Skeletal muscle satellite cell (primary cell): ENCODE data around the gene COL8A1.

Experiments used
- H3K27me3 ChIP-seq: 2 replicates; pipeline ENCODE4 v1.7.0; 2013; ENCODE audit warnings: low read length; ENCODE audit not compliant: control insufficient read depth, insufficient read depth
- H3K36me3 ChIP-seq: 2 replicates; pipeline ENCODE4 v1.7.0; 2013; ENCODE audit warnings: mild to moderate bottlenecking, control low read depth, low read length; ENCODE audit not compliant: insufficient read depth
- H3K4me1 ChIP-seq: 2 replicates; pipeline ENCODE4 v1.7.0; 2013; ENCODE audit warnings: low read length; ENCODE audit not compliant: control insufficient read depth, insufficient read depth
- H3K4me2 ChIP-seq: 2 replicates; pipeline ENCODE4 v1.7.0; 2013; ENCODE audit warnings: mild to moderate bottlenecking, low read length
- H3K4me3 ChIP-seq: 2 replicates; pipeline ENCODE4 v1.7.0; 2013; ENCODE audit warnings: low read length
- H3K9ac ChIP-seq: 2 replicates; pipeline ENCODE4 v1.7.0; 2013; ENCODE audit warnings: mild to moderate bottlenecking, low read depth, low read length, moderate library complexity
- H3K9me3 ChIP-seq: replicated peaks from 2 replicates; pipeline ENCODE4 v1.7.0; 2013; ENCODE audit warnings: mild to moderate bottlenecking, control low read depth, low read length

COL8A1 gene

GRCh38 chr3:99777708-99778107 lies 139.3 kb downstream of the COL8A1 start:
- no peak overlapping the region for H3K4me3 ChIP-seq
- H3K36me3 ChIP-seq, result peaks cover 28% of the 10 kb centered on the region
- H3K27me3 ChIP-seq, result no peaks in the 10 kb centered on the region
- H3K4me1 ChIP-seq, result peaks cover 65% of the 10 kb centered on the region
- no peak overlapping the region for H3K9ac ChIP-seq
- no peak overlapping the region for H3K4me2 ChIP-seq
- no peaks in the 10 kb centered on the region for H3K9me3 ChIP-seq

- H3K9me3 ChIP-seq, result no peaks in the 10 kb centered on the region
- H3K4me2 ChIP-seq, result no peak overlapping the region
- H3K4me1 ChIP-seq, result peaks cover 72% of the 10 kb centered on the region
- no peak overlapping the region for H3K4me3 ChIP-seq
- H3K36me3 ChIP-seq, result peaks cover 41% of the 10 kb centered on the region
- no peaks in the 10 kb centered on the region for H3K27me3 ChIP-seq
- H3K9ac ChIP-seq, result peak overlapping the region; percentile 5
Measured at GRCh38 chr3:99780749-99781148, 142.4 kb downstream of the COL8A1 start.

- H3K9ac ChIP-seq, result peak overlapping the region; percentile 63
- H3K9me3 ChIP-seq, result no peaks in the 10 kb centered on the region
- peaks cover 43% of the 10 kb centered on the region for H3K36me3 ChIP-seq
Measured at GRCh38 chr3:99781761-99782160, 143.4 kb downstream of the COL8A1 start.

GRCh38 chr3:99783011-99783573 lies 144.7 kb downstream of the COL8A1 start:
- Histone ChIP-seq H3K9ac (peak overlapping the region; percentile 50), H3K4me3 (no peak overlapping the region), H3K36me3 (peaks cover 43% of the 10 kb centered on the region), H3K4me1 (peaks cover 58% of the 10 kb centered on the region), H3K27me3 (no peaks in the 10 kb centered on the region), H3K9me3 (no peaks in the 10 kb centered on the region), H3K4me2 (no peak overlapping the region)

More at GRCh38 chr3:99781761-99782160, 143.4 kb downstream of the COL8A1 start:
- peaks cover 69% of the 10 kb centered on the region for H3K4me1 ChIP-seq
- H3K4me2 ChIP-seq, result no peak overlapping the region
- no peaks in the 10 kb centered on the region for H3K27me3 ChIP-seq
- H3K4me3 ChIP-seq, result no peak overlapping the region

GRCh38 chr3:99789011-99789721 lies 150.8 kb downstream of the COL8A1 start:
- Histone ChIP-seq H3K9ac (peak overlapping the region; percentile 57), H3K4me3 (no peak overlapping the region), H3K36me3 (peaks cover 42% of the 10 kb centered on the region), H3K4me2 (no peak overlapping the region), H3K27me3 (no peaks in the 10 kb centered on the region), H3K4me1 (peaks cover 26% of the 10 kb centered on the region), H3K9me3 (no peaks in the 10 kb centered on the region)

GRCh38 chr3:99794485-99794884 lies 156.1 kb downstream of the COL8A1 start:
- Histone ChIP-seq H3K36me3 (peaks cover 64% of the 10 kb centered on the region), H3K9me3 (no peaks in the 10 kb centered on the region), H3K27me3 (no peaks in the 10 kb centered on the region), H3K4me3 (no peak overlapping the region), H3K4me1 (no peaks in the 10 kb centered on the region), H3K4me2 (no peak overlapping the region), H3K9ac (no peak overlapping the region)

- Histone ChIP-seq H3K36me3 (peaks cover 64% of the 10 kb centered on the region), H3K4me2 (no peak overlapping the region), H3K4me3 (no peak overlapping the region), H3K27me3 (no peaks in the 10 kb centered on the region), H3K4me1 (no peaks in the 10 kb centered on the region), H3K9ac (no peak overlapping the region), H3K9me3 (no peaks in the 10 kb centered on the region)
Measured at GRCh38 chr3:99795573-99795972, 157.2 kb downstream of the COL8A1 start.

- Histone ChIP-seq H3K4me3 (no peak overlapping the region), H3K36me3 (peaks cover 41% of the 10 kb centered on the region), H3K9ac (no peak overlapping the region), H3K4me1 (no peaks in the 10 kb centered on the region), H3K27me3 (no peaks in the 10 kb centered on the region), H3K4me2 (no peak overlapping the region), H3K9me3 (no peaks in the 10 kb centered on the region)
Measured at GRCh38 chr3:99799422-99799821, 161.0 kb downstream of the COL8A1 start.

- Histone ChIP-seq H3K4me3 (no peak overlapping the region), H3K4me2 (no peak overlapping the region), H3K27me3 (no peaks in the 10 kb centered on the region), H3K4me1 (no peaks in the 10 kb centered on the region), H3K36me3 (peaks cover 12% of the 10 kb centered on the region), H3K9me3 (peaks cover 6% of the 10 kb centered on the region), H3K9ac (no peak overlapping the region)
Measured at GRCh38 chr3:99803297-99803696, 164.9 kb downstream of the COL8A1 start.

- Histone ChIP-seq H3K36me3 (no peaks in the 10 kb centered on the region), H3K4me2 (no peak overlapping the region), H3K4me3 (no peak overlapping the region), H3K9me3 (peaks cover 6% of the 10 kb centered on the region), H3K27me3 (no peaks in the 10 kb centered on the region), H3K4me1 (no peaks in the 10 kb centered on the region), H3K9ac (no peak overlapping the region)
Measured at GRCh38 chr3:99805160-99805559, 166.8 kb downstream of the COL8A1 start.

GRCh38 chr3:99808163-99808794 lies 169.9 kb downstream of the COL8A1 start:
- Histone ChIP-seq H3K4me3 (no peak overlapping the region), H3K27me3 (no peaks in the 10 kb centered on the region), H3K36me3 (no peaks in the 10 kb centered on the region), H3K4me2 (no peak overlapping the region), H3K4me1 (no peaks in the 10 kb centered on the region), H3K9ac (no peak overlapping the region), H3K9me3 (peaks cover 6% of the 10 kb centered on the region)
